K562 (cell line): ENCODE measurements around the gene PTCH2. TPM values are rescaled to one million over a fixed set of nuclear protein-coding genes. Genes with fewer than 3 reads are reported as not detected.

Experiments
- LEF1 ChIP-seq: fragments of 450-650 bp; IDR thresholded peaks from 2 replicates; pipeline ENCODE4 v1.6.1; 2016; ENCODE audit warnings: mild to moderate bottlenecking
- NFIC ChIP-seq: fragments of 450-650 bp; IDR thresholded peaks from 2 replicates; pipeline ENCODE4 v1.6.1; 2017; ENCODE audit warnings: mild to moderate bottlenecking, inconsistent platforms
- PREB ChIP-seq: sonication (generic); formaldehyde crosslinking; IDR thresholded peaks from 2 replicates; pipeline ENCODE4 v1.8.1; 2023; ENCODE audit warnings: mild to moderate bottlenecking, missing genetic modification reagents
- SRF ChIP-seq, 2 experiments: fragments of 250-450, 450-650 bp in 1 of 2; sonication (Bioruptor Pico) in 1 of 2; sonication (generic) in 1 of 2; formaldehyde crosslinking; IDR thresholded peaks; 2 replicates each; pipeline versions ENCODE4 v1.5.0 to v1.5.1; 2020 to 2022; ENCODE audit warnings: mild to moderate bottlenecking in 1 of 2, missing genetic modification reagents in 1 of 2
- TAF9B ChIP-seq: fragments of 450-650 bp; IDR thresholded peaks from 2 replicates; pipeline ENCODE4 v1.6.1; 2018; ENCODE audit warnings: mild to moderate bottlenecking; ENCODE audit not compliant: partially characterized antibody
- ZBTB5 ChIP-seq: fragments of 450-650 bp; IDR thresholded peaks from 2 replicates; pipeline ENCODE4 v1.6.1; 2017; ENCODE audit warnings: antibody characterized with exemption
- ZFP91 ChIP-seq: sonication (generic); formaldehyde crosslinking; IDR thresholded peaks from 2 replicates; pipeline ENCODE4 v1.8.0; 2022; ENCODE audit warnings: mild to moderate bottlenecking, missing genetic modification reagents
- ZHX1 ChIP-seq: fragments of 150-350 bp; conservative IDR thresholded peaks from 2 replicates; pipeline ENCODE4 v1.6.1; 2014; ENCODE audit warnings: low read length
- ZNF407 ChIP-seq: fragments of 450-650 bp; IDR thresholded peaks from 2 replicates; pipeline ENCODE4 v1.6.1; 2016; ENCODE audit warnings: low read depth
- polyA plus RNA-seq, 8 experiments: library from polyadenylated mRNA; depleted of rRNA in 4 of 8; stranded (reverse) in 5 of 8; unstranded in 3 of 8; fragments of >200 nt; fragmentation: Nextera tagmentation in 2 of 8; fragmentation: Illumina TruSeq in 1 of 8; extraction: Ambion mirVana in 2 of 8; extraction: Trizol in 1 of 8; gene quantifications; 2 replicates each; pipeline versions ENCODE4 v1.2.1 to v1.2.3, GENCODE V29; 2011 to 2014; ENCODE audit warnings: inconsistent platforms in 1 of 8, missing spikeins in 1 of 8
- total RNA-seq, 7 experiments: library from RNA; depleted of rRNA in 6 of 7; stranded (reverse); fragments of >200 nt in 6 of 7; fragmentation: Illumina TruSeq in 2 of 7; extraction: Trizol in 2 of 7; gene quantifications; 2 replicates each; pipeline versions ENCODE4 v1.2.1 to v1.2.3, GENCODE V29; 2011 to 2021; ENCODE audit warnings: low replicate concordance in 1 of 7

PTCH2 gene
- total and polyA plus RNA-seq, 9 of the 15 experiments (the other 6 are each of a cell fraction or from before 2014, with no cell fraction given): 0.15 to 27.3 (median 0.48) TPM; not detected in 1

GRCh38 chr1:44808938-44809917 lies 33.8 kb downstream of the PTCH2 start (continued):
- TF ChIP-seq ZNF407 (no peak), ZFP91 (CRISPR knock-in tag) (no peak), NFIC (no peak; the same call in 1 of the 2 replicates), ZBTB5 (no peak), ZHX1 (0 out of 2 replicates have a peak, but pooled peaks have one; percentile 14), SRF (CRISPR knock-in tag; IDR thresholded peaks at IDR 0.05) (0 out of 4 replicates have a peak, but pooled peaks of 1 of the 2 experiments have one; percentile 45), LEF1 (no peak), TAF9B (peak; percentile 39), PREB (no peak)
